C4-2B (cell line): ENCODE results near the gene SBK3.

Source experiments
- ZFX ChIP-seq: fragments of 450-650 bp; IDR thresholded peaks from 2 replicates; pipeline ENCODE4 v1.6.1; 2017
- TF ChIP-seq, protein P1 (sequence below): fragments of 450-650 bp; conservative IDR thresholded peaks from 2 replicates; pipeline ENCODE4 v1.5.1; 2017; ENCODE audit warnings: mild to moderate bottlenecking

DNA sequence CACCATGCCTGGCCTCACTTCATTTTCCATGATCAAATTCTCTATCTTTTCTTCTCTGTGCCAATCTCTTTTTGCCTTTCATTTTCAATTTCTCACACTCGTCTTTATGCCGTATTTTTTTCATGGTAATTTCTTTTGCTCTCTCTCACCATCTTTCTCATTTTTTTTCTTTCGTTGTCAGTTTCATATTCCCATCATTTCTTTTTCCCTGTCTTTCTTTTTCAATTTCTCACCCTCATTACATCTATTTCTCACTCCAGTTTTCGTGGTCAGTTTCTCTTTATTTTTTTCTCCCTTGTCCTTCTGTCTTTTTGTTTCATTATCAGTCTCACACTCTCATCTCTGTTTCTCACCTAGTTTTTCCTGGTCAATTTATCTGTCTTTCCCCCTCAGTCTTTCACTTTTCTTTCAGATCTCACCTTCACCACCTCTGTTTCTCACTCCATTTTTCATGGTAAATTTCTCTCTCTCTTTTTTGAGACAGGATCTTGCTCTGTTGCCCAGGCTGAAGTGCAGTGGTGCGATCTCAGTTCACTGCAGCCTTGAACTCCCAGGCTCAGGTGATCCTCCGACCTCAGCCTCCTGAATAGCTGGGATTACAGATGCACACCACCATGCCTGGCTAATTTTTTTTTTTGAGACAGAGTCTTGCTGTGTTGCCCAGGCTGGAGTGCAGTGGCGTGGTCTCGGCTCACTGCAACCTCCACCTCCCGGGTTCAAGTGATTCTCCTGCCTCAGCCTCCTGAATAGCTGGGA lies 43.0 kb downstream of the SBK3 start:
- TF ChIP-seq, protein P1, sequence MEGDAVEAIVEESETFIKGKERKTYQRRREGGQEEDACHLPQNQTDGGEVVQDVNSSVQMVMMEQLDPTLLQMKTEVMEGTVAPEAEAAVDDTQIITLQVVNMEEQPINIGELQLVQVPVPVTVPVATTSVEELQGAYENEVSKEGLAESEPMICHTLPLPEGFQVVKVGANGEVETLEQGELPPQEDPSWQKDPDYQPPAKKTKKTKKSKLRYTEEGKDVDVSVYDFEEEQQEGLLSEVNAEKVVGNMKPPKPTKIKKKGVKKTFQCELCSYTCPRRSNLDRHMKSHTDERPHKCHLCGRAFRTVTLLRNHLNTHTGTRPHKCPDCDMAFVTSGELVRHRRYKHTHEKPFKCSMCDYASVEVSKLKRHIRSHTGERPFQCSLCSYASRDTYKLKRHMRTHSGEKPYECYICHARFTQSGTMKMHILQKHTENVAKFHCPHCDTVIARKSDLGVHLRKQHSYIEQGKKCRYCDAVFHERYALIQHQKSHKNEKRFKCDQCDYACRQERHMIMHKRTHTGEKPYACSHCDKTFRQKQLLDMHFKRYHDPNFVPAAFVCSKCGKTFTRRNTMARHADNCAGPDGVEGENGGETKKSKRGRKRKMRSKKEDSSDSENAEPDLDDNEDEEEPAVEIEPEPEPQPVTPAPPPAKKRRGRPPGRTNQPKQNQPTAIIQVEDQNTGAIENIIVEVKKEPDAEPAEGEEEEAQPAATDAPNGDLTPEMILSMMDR, result no peak
- no peak for TF ChIP-seq ZFX
